ENCODE measurements around the gene CEP112. TPM values are rescaled to one million over a fixed set of nuclear protein-coding genes. Genes with fewer than 3 reads are reported as not detected.

Gene CEP112
- total and polyA plus RNA-seq, 2 of the 8 experiments (the other 6 are each of a cell fraction or from before 2014, with no cell fraction given) = 0.62 to 3.1 TPM

- ChIA-PET CTCF (ENCODE audit: partially characterized antibody) (no interaction called here), POLR2A (ENCODE audit: partially characterized antibody) (no interaction called here)
- no peaks in the 10 kb centered on the region for H3K36me3 ChIP-seq (ENCODE audit: control insufficient read depth in 2 of 4, insufficient read depth in 4 of 4, low read length in 3 of 4)
- H3K79me1 ChIP-seq (ENCODE audit: low read depth, low read length) = no peaks in the 10 kb centered on the region
- DNase-seq (ENCODE audit: low read depth in 1 of 2, low spot score in 2 of 2) = no peak
- H2BK20ac ChIP-seq (ENCODE audit: low read length) = no peak overlapping the region
- H3K14ac ChIP-seq (ENCODE audit: insufficient read length) = no peak overlapping the region
- no peak overlapping the region for H2AFZ ChIP-seq (ENCODE audit: low read length)
- H4K91ac ChIP-seq (replicated peaks; ENCODE audit: insufficient read length, low read length) = no peak overlapping the region
- H3K18ac ChIP-seq (ENCODE audit: extremely low read depth, low read length) = no peak overlapping the region
- H3K4ac ChIP-seq (replicated peaks; ENCODE audit: insufficient read length, low read depth, low read length) = no peak overlapping the region
- no peak overlapping the region for H3K56ac ChIP-seq (replicated peaks; ENCODE audit: insufficient read length, low read depth, low read length)
- 85% methylated on average over 5 of the region's 5 CpGs; no CpG with 5 or more reads in 1 of the 2 experiments for WGBS, 2 experiments (ENCODE audit: extremely low coverage in 1 of 2, insufficient coverage in 1 of 2, insufficient read length in 1 of 2, insufficient replicate concordance in 2 of 2, low coverage in 1 of 2, low lambda C conversion rate in 2 of 2, missing lambda C conversion rate in 1 of 2)
- H3K4me2 ChIP-seq (ENCODE audit: insufficient read depth in 1 of 2, low read depth in 2 of 2, low read length in 2 of 2) = no peak overlapping the region
- no peaks in the 10 kb centered on the region for H3K4me1 ChIP-seq (replicated peaks in 1 of 4; ENCODE audit: control insufficient read depth in 3 of 4, insufficient read depth in 4 of 4, low read length in 3 of 4)
- H4K5ac ChIP-seq (ENCODE audit: insufficient read length, low read depth, low read length) = no peak overlapping the region
- no peak overlapping the region for H2BK15ac ChIP-seq (ENCODE audit: low read length)
- no peaks in the 10 kb centered on the region for H3K27me3 ChIP-seq (replicated peaks in 1 of 4; ENCODE audit: control insufficient read depth in 3 of 4, extremely low read depth in 1 of 4, insufficient read depth in 3 of 4, low read length in 3 of 4)
- H4K8ac ChIP-seq (ENCODE audit: extremely low read depth, insufficient read depth, low read length) = no peak overlapping the region
- H2AK5ac ChIP-seq (ENCODE audit: low read depth, low read length) = no peak overlapping the region
- H2BK120ac ChIP-seq (replicated peaks; ENCODE audit: low read depth, low read length) = no peak overlapping the region
- no peaks in the 10 kb centered on the region for H4K20me1 ChIP-seq (replicated peaks in 1 of 2; ENCODE audit: control insufficient read depth in 1 of 2, insufficient read depth in 2 of 2, low read length in 2 of 2)
- no peak overlapping the region for H3K23ac ChIP-seq (ENCODE audit: insufficient read length)
- no peaks in the 10 kb centered on the region for H3K23me2 ChIP-seq (ENCODE audit: low read depth, low read length)
- no peaks in the 10 kb centered on the region for H3K9me3 ChIP-seq (ENCODE audit: insufficient read depth in 2 of 2, low read depth in 1 of 2, low read length in 1 of 2)
- H3K9ac ChIP-seq (replicated peaks in 1 of 4; ENCODE audit: extremely low read depth in 1 of 4, low read depth in 3 of 4, low read length in 3 of 4) = no peak overlapping the region
- H3K27ac ChIP-seq (ENCODE audit: low read depth, low read length) = no peak overlapping the region
- no peak overlapping the region for H2BK5ac ChIP-seq (ENCODE audit: low read depth, low read length)
- FAIRE-seq = no peak
- no peak overlapping the region for H2BK12ac ChIP-seq (ENCODE audit: low read depth, low read length)
- no peak overlapping the region for H3K4me3 ChIP-seq (ENCODE audit: extremely low read depth in 1 of 4, insufficient read depth in 2 of 4, low read depth in 3 of 4, low read length in 4 of 4)
- H3K79me2 ChIP-seq (ENCODE audit: control insufficient read depth in 1 of 2, insufficient read depth in 2 of 2, low read length in 2 of 2) = no peaks in the 10 kb centered on the region
- TF ChIP-seq BCL11A (IDR thresholded peaks at IDR 0.05; ENCODE audit: low read depth in 2 of 2, low read length in 2 of 2) (no peak), SIRT6 (IDR thresholded peaks at IDR 0.05; ENCODE audit: low read length) (no peak), EGR1 (IDR thresholded peaks at IDR 0.05; ENCODE audit: borderline replicate concordance, low read depth, low read length) (no peak), HDAC6 (IDR thresholded peaks at IDR 0.05; ENCODE audit: low read depth, low read length) (no peak), SUZ12 (IDR thresholded peaks at IDR 0.05; ENCODE audit: low read length) (no peak), RNF2 (IDR thresholded peaks at IDR 0.05; ENCODE audit: borderline replicate concordance, low read depth, low read length, missing control alignments, poor library complexity, severe bottlenecking) (no peak), CTBP2 (IDR thresholded peaks at IDR 0.05; ENCODE audit: borderline replicate concordance, insufficient read depth, insufficient read length, low read length) (no peak), EZH2 (IDR thresholded peaks at IDR 0.05; ENCODE audit: low read depth, low read length, severe bottlenecking) (no peak), SAP30 (IDR thresholded peaks at IDR 0.05; ENCODE audit: insufficient read depth, insufficient replicate concordance, low read length) (no peak), CTCF (IDR thresholded peaks at IDR 0.05; ENCODE audit: control extremely low read depth in 1 of 3, insufficient read depth in 1 of 3, low read depth in 1 of 3, low read length in 3 of 3) (no peak)
Measured at GRCh38 chr17:65723431-65724151, 468.3 kb downstream of the CEP112 start.

Measured in H1 (cell line).